HepG2 (cell line): ENCODE results near the gene CCDC178. TPM values are rescaled to one million over a fixed set of nuclear protein-coding genes. Genes with fewer than 3 reads are reported as not detected.

Source experiments
- ATAC-seq: fragments of 200-7000 bp; cut with Tn5 transposase; 3 replicates; pipeline ENCODE4 v1.9.1; 2020; ENCODE audit warnings: mild to moderate bottlenecking, moderate library complexity
- BruUV-seq: library from RNA; stranded (reverse); fragments of 400-500 nt; replicated peaks from 2 replicates; lab custom pipeline; 2021; lab: Mats Ljungman, UMichigan
- CTCF ChIA-PET: fragments of 300-600 bp; formaldehyde crosslinking; extraction: SDS; loops from one replicate; lab custom pipeline; 2021; ENCODE audit warnings: low total read pairs, inconsistent platforms, low intra/inter-chr PET ratio; lab: Yijun Ruan, JAX
- POLR2A ChIA-PET: fragments of 350-600 bp; sonication (Branson Sonifier 250); formaldehyde crosslinking; loops from one replicate; lab custom pipeline; 2020; ENCODE audit warnings: antibody characterized with exemption, inconsistent platforms; lab: Yijun Ruan, JAX
- DNase-seq: peaks from one replicate; pipeline ENCODE4 v3.0.0-alpha.2; 2015; ENCODE audit warnings: low spot score
- FAIRE-seq: peaks from 3 replicates; lab custom pipeline; 2011; peaks lifted over from hg19 to GRCh38; lab: Jason Lieb, UNC
- H2AFZ ChIP-seq: one replicate; pipeline ENCODE4 v1.6.1; 2011; ENCODE audit warnings: low read length, inconsistent platforms
- H3K27ac ChIP-seq: fragments of 300-600 bp; 3 replicates; pipeline ENCODE4 v1.8.0; 2011; ENCODE audit warnings: mixed run types, mild to moderate bottlenecking, mixed read lengths, low read length, inconsistent platforms; ENCODE audit not compliant: insufficient read depth; ENCODE audit errors: extremely low read length
- H3K27me3 ChIP-seq, 2 experiments: fragments of 200-600 bp in 1 of 2; 2 replicates in 1 of 2; 3 replicates in 1 of 2; pipeline versions ENCODE4 v1.6.0 to v1.8.0; 2011; ENCODE audit warnings: low read length in 2 of 2, mild to moderate bottlenecking in 2 of 2, moderate library complexity in 2 of 2, inconsistent platforms in 1 of 2; ENCODE audit not compliant: insufficient read depth in 2 of 2, control insufficient read depth in 1 of 2
- H3K36me3 ChIP-seq, 2 experiments: fragments of 200-600 bp in 1 of 2; replicated peaks in 1 of 2; 2 replicates in 1 of 2; 3 replicates in 1 of 2; pipeline versions ENCODE4 v1.5.1 to v1.8.0; 2011; ENCODE audit warnings: low read length in 2 of 2, inconsistent platforms in 1 of 2; ENCODE audit not compliant: insufficient read depth in 2 of 2, control insufficient read depth in 1 of 2
- H3K4me1 ChIP-seq: 2 replicates; pipeline ENCODE4 v1.5.1; 2012; ENCODE audit warnings: low read length, inconsistent platforms; ENCODE audit not compliant: insufficient read depth
- H3K4me2 ChIP-seq: 2 replicates; pipeline ENCODE4 v1.6.0; 2011; ENCODE audit warnings: low read depth, low read length, inconsistent platforms
- H3K4me3 ChIP-seq, 3 experiments: fragments of 200-600 bp in 1 of 3; sonication (generic), shearing (Covaris generic) in 1 of 3; replicated peaks in 1 of 3; 2 replicates each; pipeline ENCODE4 v1.5.1; 2011 to 2016; ENCODE audit warnings: low read length in 3 of 3, inconsistent platforms in 2 of 3, low read depth in 2 of 3, mild to moderate bottlenecking in 2 of 3, control low read depth in 1 of 3, mixed read lengths in 1 of 3; ENCODE audit not compliant: insufficient read depth in 1 of 3
- H3K79me2 ChIP-seq: one replicate; pipeline ENCODE4 v1.6.1; 2011; ENCODE audit warnings: low read length, inconsistent platforms; ENCODE audit not compliant: insufficient read depth
- H3K9ac ChIP-seq: 2 replicates; pipeline ENCODE4 v1.6.0; 2011; ENCODE audit warnings: mild to moderate bottlenecking, low read depth, low read length, inconsistent platforms; ENCODE audit not compliant: insufficient read depth
- H3K9me3 ChIP-seq: 2 replicates; pipeline ENCODE4 v1.5.1; 2012; ENCODE audit warnings: mild to moderate bottlenecking, low read length
- H4K20me1 ChIP-seq: 2 replicates; pipeline ENCODE4 v1.6.0; 2011; ENCODE audit warnings: inconsistent platforms, mild to moderate bottlenecking, low read length, moderate library complexity; ENCODE audit not compliant: insufficient read depth
- AGO1 ChIP-seq: fragments of 200-400 bp; formaldehyde crosslinking; IDR thresholded peaks from 2 replicates; pipeline ENCODE4 v1.6.1; 2017; ENCODE audit warnings: mild to moderate bottlenecking, low read depth, low read length, moderate library complexity; ENCODE audit not compliant: poor library complexity, severe bottlenecking
- AGO2 ChIP-seq: fragments of 200-400 bp; formaldehyde crosslinking; optimal IDR thresholded peaks from 2 replicates; pipeline ENCODE3; 2017; ENCODE audit warnings: mild to moderate bottlenecking, low read depth, low read length, moderate library complexity
- ATF7 ChIP-seq, 2 experiments: fragments of 450-650 bp in 1 of 2; sonication (generic) in 1 of 2; formaldehyde crosslinking in 1 of 2; IDR thresholded peaks; 2 replicates each; pipeline versions ENCODE4 v1.4.0 to v1.6.1; 2016 to 2020; ENCODE audit warnings: antibody characterized with exemption in 1 of 2, mild to moderate bottlenecking in 1 of 2, missing genetic modification reagents in 1 of 2
- BRF2 ChIP-seq: sonication (generic); formaldehyde crosslinking; IDR thresholded peaks from 2 replicates; pipeline ENCODE4 v1.8.1; 2022; ENCODE audit warnings: mild to moderate bottlenecking, missing genetic modification reagents
- CBX2 ChIP-seq, 2 experiments: fragments of 200-600 bp in 1 of 2; sonication (generic); formaldehyde crosslinking in 1 of 2; IDR thresholded peaks; 2 replicates each; pipeline versions ENCODE4 v1.7.0 to v1.8.1; 2018 to 2022; ENCODE audit warnings: low read depth in 2 of 2, low read length in 1 of 2, mild to moderate bottlenecking in 1 of 2, missing genetic modification reagents in 1 of 2
- MAFK ChIP-seq, 2 experiments: IDR thresholded peaks in 1 of 2; conservative IDR thresholded peaks in 1 of 2; 2 replicates each; pipeline ENCODE4 v1.6.1; 2011; ENCODE audit warnings: improper control_type of control experiment in 2 of 2, low read length in 2 of 2
- STAG1 ChIP-seq: sonication (generic); formaldehyde crosslinking; IDR thresholded peaks from 2 replicates; pipeline ENCODE4 v1.4.0; 2020; ENCODE audit warnings: missing genetic modification reagents
- SYNCRIP ChIP-seq: fragments of 200-400 bp; formaldehyde crosslinking; IDR thresholded peaks from 2 replicates; pipeline ENCODE4 v1.6.1; 2018; ENCODE audit warnings: mild to moderate bottlenecking, low read depth, low read length; ENCODE audit not compliant: insufficient read depth
- TCF7L2 ChIP-seq: IDR thresholded peaks from 2 replicates; pipeline ENCODE4 v1.6.1; 2011; ENCODE audit warnings: mild to moderate bottlenecking, low read depth, low read length, moderate library complexity
- TEF ChIP-seq: sonication (generic); formaldehyde crosslinking; IDR thresholded peaks from 2 replicates; pipeline ENCODE4 v1.5.0; 2020; ENCODE audit warnings: missing genetic modification reagents
- ZNF614 ChIP-seq: IDR thresholded peaks from 2 replicates; pipeline ENCODE4 v1.6.1; 2018; ENCODE audit warnings: missing biosample characterization, missing genetic modification reagents, inconsistent platforms, borderline replicate concordance
- ZSCAN20 ChIP-seq: sonication (generic); formaldehyde crosslinking; IDR thresholded peaks from 2 replicates; pipeline ENCODE4 v1.4.0; 2020; ENCODE audit warnings: missing genetic modification reagents, mild to moderate bottlenecking, borderline replicate concordance
- ZSCAN31 ChIP-seq: sonication (generic); formaldehyde crosslinking; IDR thresholded peaks from 2 replicates; pipeline ENCODE4 v1.5.0; 2020; ENCODE audit warnings: low read depth, mild to moderate bottlenecking, missing genetic modification reagents
- WGBS: methylation state at CpG from one replicate; pipeline ENCODE4 v1.1.6; 2017; ENCODE audit warnings: low lambda C conversion rate; 5-methylcytosine and 5-hydroxymethylcytosine counted together
- in situ Hi-C: cut with HindIII; loops from 2 replicates; pipeline ENCODE4 v1.10.0; 2017; ENCODE audit warnings: low pct_unique_long_range_greater_than_20kb; ENCODE audit not compliant: extremely low pct_ligation_motif_present
- intact Hi-C: fragments of 100-400 bp; cut with micrococcal nuclease; formaldehyde crosslinking; loops from one replicate; pipeline ENCODE4 v1.10.0; 2022; ENCODE audit not compliant: unreplicated experiment
- polyA plus RNA-seq, 8 experiments: library from polyadenylated mRNA; depleted of rRNA in 3 of 8; stranded (reverse) in 7 of 8; unstranded in 1 of 8; fragments of >200 nt; fragmentation: Illumina TruSeq in 4 of 8; extraction: Trizol in 4 of 8; gene quantifications; 2 replicates each; pipeline versions ENCODE4 v1.2.1 to v1.2.3, GENCODE V29; 2011 to 2016; ENCODE audit warnings: low read depth in 4 of 8, missing spikeins in 1 of 8, mixed read lengths in 1 of 8; ENCODE audit not compliant: insufficient read depth in 1 of 8
- total RNA-seq, 5 experiments: library from RNA; depleted of rRNA; stranded (reverse); fragments of >200 nt; fragmentation: Illumina TruSeq; extraction: Trizol; gene quantifications; 2 replicates each; pipeline ENCODE4 v1.2.3, GENCODE V29; 2016; ENCODE audit warnings: low read depth in 1 of 5

Gene CCDC178
- total and polyA plus RNA-seq, 2 of the 13 experiments (the other 11 are each of a cell fraction or from before 2014, with no cell fraction given): not detected

- Histone ChIP-seq H3K4me3 (no peak overlapping the region), H3K9me3 (no peaks in the 10 kb centered on the region), H3K36me3 (no peaks in the 10 kb centered on the region), H3K9ac (no peak overlapping the region), H3K27ac (no peak overlapping the region), H3K79me2 (no peaks in the 10 kb centered on the region), H3K4me2 (no peak overlapping the region), H2AFZ (no peak overlapping the region), H3K4me1 (peaks cover 12% of the 10 kb centered on the region), H4K20me1 (no peaks in the 10 kb centered on the region), H3K27me3 (peaks cover 0 to 19% of the 10 kb centered on the region in 2 experiments; a peak in 2 of 5 replicates)
- no TSS peak for BruUV-seq
- ChIA-PET CTCF (no interaction called here), POLR2A (no interaction called here)
- ATAC-seq (no peak), FAIRE-seq (no peak), DNase-seq (no peak)
- 5% methylated on average over 3 of the region's 3 CpGs for WGBS
- TF ChIP-seq ZNF614 (no peak), ATF7 (IDR thresholded peaks at IDR 0.05) (peak; percentile 33; the same call in 1 of the 2 replicates), ATF7 (CRISPR knock-in tag; IDR thresholded peaks at IDR 0.05) (no peak), ZSCAN20 (no peak), BRF2 (no peak), AGO2 (no peak)
- intact Hi-C loops: no loop called here
- in situ Hi-C loops: no loop called here
Observed at GRCh38 chr18:32902568-32903330, 537.8 kb downstream of the CCDC178 start.

GRCh38 chr18:32899819-32900218 lies 540.7 kb downstream of the CCDC178 start:
- peaks cover 14% of the 10 kb centered on the region; the same call in 1 of the 2 replicates for H3K9me3 ChIP-seq
- H3K4me3 ChIP-seq: no peak overlapping the region
- H3K9ac ChIP-seq: no peak overlapping the region
- 0% methylated on average over 3 of the region's 3 CpGs for WGBS
- BruUV-seq: no TSS peak
- in situ Hi-C loops (no loop called here), intact Hi-C loops (no loop called here)
- H3K27ac ChIP-seq: no peak overlapping the region
- no peaks in the 10 kb centered on the region for H3K79me2 ChIP-seq
- H4K20me1 ChIP-seq: no peaks in the 10 kb centered on the region
- peak; percentile 21 for FAIRE-seq
- CTCF ChIA-PET: interaction anchor here (1.8 kb wide), 1 partner anchor 20 kb away, joined by 8 read pairs; no protein-coding TSS in a partner anchor
- H3K36me3 ChIP-seq: no peaks in the 10 kb centered on the region
- POLR2A ChIA-PET: no interaction called here
- no peaks in the 10 kb centered on the region for H3K4me1 ChIP-seq
- no peak overlapping the region for H2AFZ ChIP-seq
- H3K27me3 ChIP-seq: 0 out of 5 replicates have a peak, but pooled peaks cover 0 to 3% of the 10 kb centered on the region in 2 experiments
- peak; percentile 19 for DNase-seq
- H3K4me2 ChIP-seq: no peak overlapping the region
- ATAC-seq: no peak
- no peak for TF ChIP-seq SYNCRIP
- TF ChIP-seq ZSCAN31 (CRISPR knock-in tag): no peak
- TF ChIP-seq CBX2 (IDR thresholded peaks at IDR 0.05; ENCODE audit: low read depth, low read length): no peak
- no peak for TF ChIP-seq CBX2 (CRISPR knock-in tag; IDR thresholded peaks at IDR 0.05; ENCODE audit: low read depth)
- TF ChIP-seq AGO1: no peak
- no peak for TF ChIP-seq MAFK (conservative IDR thresholded peaks at IDR 0.05 in 1 of 2, IDR thresholded peaks at IDR 0.05 in 1 of 2; ENCODE audit: low read length in 2 of 2)
- TF ChIP-seq STAG1 (CRISPR knock-in tag): peak; percentile 24
- TF ChIP-seq TCF7L2: no peak
- TF ChIP-seq TEF: no peak
